CD4-positive, alpha-beta T cell treated with Interleukin-15 for 1 hour (primary cell): ENCODE measurements around the gene PDXDC1.
"Not testable (repeated sequence)": the region's sequence is repeated elsewhere in the genome, so short reads cannot be mapped to it uniquely, and the experiment has no call there.

Source experiments
- DNase-seq: peaks from one replicate; pipeline ENCODE4 v3.0.0-alpha.2; 2020

The PDXDC1 gene

DNA sequence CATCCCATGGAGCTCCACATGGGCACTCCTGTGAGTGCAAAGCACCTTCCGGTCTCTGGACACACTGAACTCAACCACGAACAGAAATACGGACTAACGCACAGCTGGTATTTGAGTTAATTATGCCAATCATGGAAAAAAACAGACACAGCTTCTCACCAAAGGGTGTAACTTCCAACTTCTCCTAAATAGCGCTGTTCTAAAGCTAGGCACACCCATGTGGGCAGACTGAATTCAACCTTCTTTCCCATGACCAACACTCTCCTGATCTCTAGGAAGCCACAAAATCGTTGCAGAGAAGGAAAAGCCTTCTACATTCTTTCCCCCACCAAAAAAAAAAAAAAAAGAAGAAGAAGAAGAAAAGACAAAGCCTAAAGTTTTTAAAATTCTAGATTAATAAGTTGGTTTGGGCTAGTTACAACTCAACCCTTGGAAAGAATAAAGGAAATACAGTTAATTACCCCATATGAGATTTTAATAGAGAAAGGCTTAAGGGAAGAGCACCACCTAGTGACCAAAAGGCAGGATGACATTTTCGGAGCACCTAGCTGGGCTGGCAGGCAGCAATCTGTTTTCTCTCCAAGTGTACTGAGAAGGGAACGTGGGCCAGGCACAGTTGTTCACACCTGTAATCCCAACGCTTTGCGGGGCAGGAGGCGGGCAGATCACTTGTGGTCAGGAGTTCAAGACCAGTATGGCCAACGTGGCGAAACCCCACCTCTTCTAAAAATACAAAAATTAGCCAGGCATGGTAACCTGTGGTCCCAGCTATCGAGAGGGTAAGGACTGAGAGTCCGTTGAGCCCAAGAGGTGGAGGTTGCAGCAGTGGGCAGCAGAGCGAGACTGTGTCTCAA lies 97.3 kb downstream of the PDXDC1 start:
- DNase-seq, result not testable (repeated sequence)

DNA sequence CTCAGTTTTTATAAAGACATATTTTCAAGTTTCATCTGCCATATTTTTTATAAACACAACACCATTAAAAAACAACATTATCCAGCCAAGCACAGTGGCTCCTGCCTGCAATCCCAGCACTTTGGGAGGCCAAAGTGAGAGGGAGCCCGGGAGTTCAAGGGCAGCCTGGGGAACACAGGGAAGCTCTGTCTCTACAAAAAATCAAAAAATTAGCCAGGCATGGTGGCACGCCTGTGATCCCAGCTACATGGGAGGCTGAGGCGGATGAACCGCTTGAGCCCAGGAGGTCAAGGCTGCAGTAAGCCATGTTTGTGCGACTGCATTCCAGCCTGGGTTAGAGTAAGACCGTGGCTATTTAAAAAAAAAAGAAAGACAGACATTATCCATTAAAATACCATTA lies 98.3 kb downstream of the PDXDC1 start:
- no peak for DNase-seq

DNA sequence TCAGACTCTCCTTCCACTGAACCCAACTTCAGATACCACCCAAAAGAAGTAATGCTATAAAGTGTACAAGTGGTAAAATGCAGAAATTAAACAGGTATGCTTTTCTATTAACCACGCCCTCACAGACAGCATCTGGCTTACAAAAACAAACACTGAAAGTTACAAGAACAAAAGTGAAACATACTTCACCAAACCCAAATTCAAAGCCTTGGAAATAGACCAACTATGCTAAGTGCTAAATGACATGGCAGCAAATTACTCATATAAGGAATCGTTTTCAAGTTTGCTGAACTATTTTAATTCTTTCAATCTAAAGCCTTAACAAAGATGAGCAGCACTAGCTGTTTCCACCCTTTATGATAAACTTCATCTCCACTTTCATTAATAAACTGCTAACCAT lies 101.3 kb downstream of the PDXDC1 start:
- DNase-seq, result not testable (repeated sequence)

- DNase-seq, result not testable (repeated sequence)
These were observed 106.1 kb downstream of the PDXDC1 start for GRCh38 chr16:15080883-15081282.

- not testable (repeated sequence) for DNase-seq
These were observed 108.0 kb downstream of the PDXDC1 start for GRCh38 chr16:15082788-15083187.

- DNase-seq, result not testable (repeated sequence)
These were observed 115.9 kb downstream of the PDXDC1 start for GRCh38 chr16:15090663-15091269.

DNA sequence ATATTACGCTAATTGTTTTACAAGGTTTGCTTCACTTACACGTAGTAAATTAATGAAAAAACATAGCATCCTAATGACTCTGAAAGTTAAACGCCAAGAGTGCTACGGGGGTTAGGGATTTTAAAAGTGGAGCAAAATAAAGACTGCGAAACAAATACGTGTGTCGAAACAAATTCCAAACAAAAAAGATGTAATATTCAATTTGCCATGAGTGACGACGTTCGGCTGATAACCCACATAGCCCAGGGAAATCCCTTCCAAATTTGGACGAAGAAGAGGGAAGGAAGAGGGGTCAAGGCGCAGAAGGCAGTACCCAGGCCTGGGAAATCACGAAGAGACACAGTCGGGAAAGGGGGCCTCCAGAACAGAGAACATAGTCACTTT lies 118.7 kb downstream of the PDXDC1 start:
- not testable (repeated sequence) for DNase-seq

- peak; percentile 87 for DNase-seq
These were observed 119.4 kb downstream of the PDXDC1 start, which contains the start of gene RRN3 for GRCh38 chr16:15093955-15094827. RRN3 (minus strand) TSS chr16:15094272; CDS start chr16:15094233, 39 bp downstream.

DNA sequence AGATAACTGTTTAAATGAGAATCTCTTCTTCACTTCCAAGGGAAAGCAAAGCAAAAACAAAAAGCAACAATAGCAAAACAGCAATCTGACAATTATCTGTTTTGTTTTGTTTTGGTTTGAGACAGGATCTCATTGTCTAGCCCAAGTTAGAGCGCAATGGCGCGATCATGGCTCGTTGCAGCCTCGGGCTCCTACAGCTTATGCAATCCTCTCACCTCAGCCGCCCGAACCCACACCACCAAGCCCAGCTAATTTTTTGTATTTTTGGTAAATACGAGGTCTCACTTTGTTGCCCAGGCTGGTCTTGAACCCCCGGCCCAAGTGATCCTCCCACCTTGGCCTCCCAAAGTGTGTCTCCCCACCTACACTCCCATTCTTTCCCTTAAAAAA lies 121.8 kb downstream of the PDXDC1 start:
- not testable (repeated sequence) for DNase-seq

- not testable (repeated sequence) for DNase-seq
These were observed 124.6 kb downstream of the PDXDC1 start for GRCh38 chr16:15099366-15099909.

DNA sequence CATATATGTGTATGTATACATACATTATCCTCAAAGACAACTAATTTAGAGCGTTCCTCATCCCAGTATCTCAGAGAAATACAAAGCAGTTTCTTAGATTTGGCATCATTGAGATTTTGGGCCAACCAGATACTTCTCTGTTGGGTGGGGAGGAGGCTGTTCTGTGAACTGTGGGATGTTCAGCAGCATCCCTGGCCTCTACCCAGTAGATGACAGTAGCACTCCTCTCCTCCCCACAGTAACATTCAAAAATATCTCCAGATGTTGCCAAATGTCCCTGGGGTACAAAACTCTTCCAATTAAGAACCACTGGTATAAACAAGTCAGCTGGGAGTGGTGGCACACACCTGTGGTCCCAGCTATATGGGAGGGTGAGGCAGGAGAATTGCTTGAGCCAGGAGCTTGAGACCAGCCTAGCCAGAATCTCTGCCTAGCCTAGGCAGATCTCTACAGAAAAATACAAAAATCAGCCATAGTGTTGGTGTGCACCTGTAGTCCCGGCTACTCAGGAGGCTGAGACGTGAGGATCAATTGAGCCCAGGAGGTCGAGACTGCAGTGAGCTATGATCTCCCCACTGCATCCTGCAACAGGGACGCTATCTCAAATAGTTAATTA lies 125.7 kb downstream of the PDXDC1 start:
- not testable (repeated sequence) for DNase-seq

GRCh38 chr16:15127641-15128425 lies 153.0 kb downstream of the PDXDC1 start:
- not testable (repeated sequence) for DNase-seq

GRCh38 chr16:15130256-15130932 lies 155.6 kb downstream of the PDXDC1 start:
- not testable (repeated sequence) for DNase-seq

DNA sequence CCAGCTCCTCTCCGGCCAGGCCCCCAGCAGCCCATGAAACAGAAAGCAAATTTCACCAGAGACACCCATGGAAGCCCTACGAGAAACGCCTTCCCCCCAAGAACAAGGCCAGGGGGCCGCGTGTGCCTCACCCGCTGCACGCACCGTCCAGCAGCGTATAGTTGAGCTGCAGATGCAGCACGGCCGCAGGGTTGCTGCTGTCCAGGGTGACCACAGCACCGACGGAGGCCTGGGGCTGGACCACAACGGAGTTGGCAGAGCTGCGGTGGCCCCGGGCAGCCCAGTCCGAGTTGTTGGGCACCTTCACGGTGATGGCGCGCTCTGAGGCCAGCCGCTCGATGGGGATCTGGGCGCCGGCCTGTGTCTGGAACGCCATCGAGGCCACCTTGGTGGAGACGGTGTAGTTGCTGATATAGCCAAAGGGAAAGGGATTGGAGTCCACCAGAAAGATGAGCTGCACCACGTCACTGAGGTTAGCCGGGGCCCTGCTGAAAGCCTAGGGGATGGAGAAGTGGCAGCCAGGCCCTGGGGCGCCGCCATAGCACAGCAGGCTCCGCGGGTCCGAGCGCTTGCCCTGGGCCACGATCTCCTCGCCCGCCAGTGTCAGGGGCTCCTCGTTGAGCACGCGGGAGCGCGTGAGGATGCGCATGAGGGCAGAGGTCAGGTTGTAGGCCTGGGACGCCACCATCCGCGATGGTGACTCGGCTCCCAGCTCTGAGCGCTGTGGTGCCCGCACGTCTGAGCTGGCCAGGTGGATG lies 156.3 kb downstream of the PDXDC1 start:
- DNase-seq, result not testable (repeated sequence)

GRCh38 chr16:15132719-15133428 lies 158.0 kb downstream of the PDXDC1 start:
- DNase-seq, result not testable (repeated sequence)

DNA sequence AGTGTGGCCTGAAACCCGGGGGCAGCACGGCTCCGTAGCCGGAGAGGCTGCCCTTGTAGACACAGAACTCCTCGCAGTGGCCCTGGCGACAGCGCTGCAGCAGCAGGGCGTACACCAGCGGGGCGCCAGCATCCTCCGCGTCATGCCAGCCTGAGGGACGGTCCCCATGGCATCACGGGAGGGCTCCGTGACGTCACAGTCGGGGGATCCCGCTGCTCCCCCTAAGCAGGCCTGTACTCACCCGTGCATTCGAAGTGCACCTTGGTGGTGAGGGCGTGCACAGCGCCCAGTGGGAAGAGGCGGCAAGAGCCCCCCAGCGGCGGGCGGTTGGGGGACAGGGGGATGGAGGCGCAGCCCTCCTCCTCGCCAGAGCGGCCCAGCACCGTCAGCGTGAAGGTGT lies 158.7 kb downstream of the PDXDC1 start:
- not testable (repeated sequence) for DNase-seq

GRCh38 chr16:15134752-15135482 lies 160.1 kb downstream of the PDXDC1 start:
- DNase-seq, result not testable (repeated sequence)
